ENCODE measurements around the gene MCOLN2.
"Not testable (repeated sequence)": the region's sequence is repeated elsewhere in the genome, so short reads cannot be mapped to it uniquely, and the experiment has no call there.

Gene MCOLN2

GRCh38 chr1:84996846-84997666 is at the start of gene MCOLN2:
Gene MCOLN2, minus strand, starts transcription at chr1:84997113. Its CDS starts 241 bp downstream, at chr1:84996872.
- DNase-seq (ENCODE audit: low read depth) = peak; percentile 35

DNA sequence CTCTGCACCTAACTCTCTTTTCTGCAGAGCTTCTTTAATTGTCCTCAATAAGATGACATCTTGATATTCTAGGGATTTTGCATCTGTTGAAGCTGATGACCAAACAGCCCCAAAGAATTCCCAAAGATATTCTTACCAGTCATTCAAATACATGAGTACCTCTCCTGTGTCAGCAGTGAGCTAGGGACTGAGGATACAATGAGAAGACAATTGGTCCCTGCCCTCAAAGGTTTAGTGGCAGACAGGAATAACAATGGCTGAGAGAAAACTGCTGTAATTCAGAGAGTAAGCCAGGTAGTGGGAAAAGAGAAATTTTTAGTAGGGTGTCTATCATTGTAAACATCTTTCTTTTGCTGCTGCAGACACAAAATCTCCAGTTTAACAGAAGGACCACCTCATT is 45.5 kb upstream of the MCOLN2 start:
- no peak for DNase-seq (ENCODE audit: low read depth)

DNA sequence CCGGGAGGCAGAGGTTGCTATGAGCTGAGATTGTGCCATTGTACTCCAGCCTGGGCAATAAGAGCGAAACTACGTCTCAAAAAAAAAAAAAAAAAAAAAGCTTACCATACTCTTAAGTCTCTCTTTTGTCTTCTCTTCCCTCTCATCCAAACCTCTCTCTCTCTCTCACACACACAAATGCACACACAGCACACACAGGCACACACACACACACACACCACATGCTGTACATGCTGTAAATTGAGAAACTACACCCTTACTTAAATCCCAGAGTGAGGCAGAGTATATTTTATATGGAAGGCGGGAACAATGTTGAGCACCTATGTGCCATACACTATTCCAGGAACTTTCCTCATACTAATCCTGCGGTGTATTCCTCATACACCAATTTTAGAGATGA is 44.9 kb upstream of the MCOLN2 start:
- DNase-seq (ENCODE audit: low read depth) = no peak

DNA sequence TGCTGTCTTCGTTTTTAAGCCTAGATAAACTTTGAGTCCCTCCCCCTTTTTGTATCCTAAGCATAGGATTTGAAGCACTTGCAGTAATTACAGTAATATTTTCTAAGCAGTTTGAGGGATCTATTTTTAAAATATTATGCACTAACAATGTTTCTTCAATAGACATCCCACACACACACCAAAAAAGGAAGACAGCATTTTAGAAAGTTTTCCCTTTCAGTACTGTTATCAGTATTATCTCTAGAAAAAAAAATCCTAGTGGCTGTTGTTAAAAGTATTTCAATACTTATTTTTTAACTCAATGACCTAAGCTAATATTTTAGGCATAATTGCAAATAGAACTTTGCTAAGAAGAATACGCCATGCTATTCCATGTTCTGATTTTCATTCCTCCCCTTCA is 36.3 kb upstream of the MCOLN2 start:
- DNase-seq (ENCODE audit: low read depth) = no peak

DNA sequence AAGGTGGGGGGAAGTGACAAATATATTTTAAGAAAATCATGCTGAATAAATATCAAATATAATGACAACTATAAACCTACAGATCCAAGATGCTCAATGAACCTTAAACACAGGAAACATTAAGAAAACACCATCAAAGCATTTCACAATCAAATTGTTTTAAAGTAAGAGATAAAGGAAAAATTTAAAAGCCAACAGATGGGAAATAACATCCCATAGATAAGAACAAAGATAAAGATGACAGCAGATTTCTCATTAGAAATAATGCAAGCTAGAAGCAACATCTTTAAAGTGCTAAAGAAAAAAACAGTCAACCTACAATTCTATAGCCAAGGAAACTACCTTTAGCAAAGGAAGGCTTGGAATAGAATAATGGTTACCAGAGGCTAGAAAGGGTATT is 33.6 kb upstream of the MCOLN2 start:
- DNase-seq (ENCODE audit: low read depth) = no peak

GRCh38 chr1:85028151-85028550 is 31.2 kb upstream of the MCOLN2 start:
- no peak for DNase-seq (ENCODE audit: low read depth)

DNA sequence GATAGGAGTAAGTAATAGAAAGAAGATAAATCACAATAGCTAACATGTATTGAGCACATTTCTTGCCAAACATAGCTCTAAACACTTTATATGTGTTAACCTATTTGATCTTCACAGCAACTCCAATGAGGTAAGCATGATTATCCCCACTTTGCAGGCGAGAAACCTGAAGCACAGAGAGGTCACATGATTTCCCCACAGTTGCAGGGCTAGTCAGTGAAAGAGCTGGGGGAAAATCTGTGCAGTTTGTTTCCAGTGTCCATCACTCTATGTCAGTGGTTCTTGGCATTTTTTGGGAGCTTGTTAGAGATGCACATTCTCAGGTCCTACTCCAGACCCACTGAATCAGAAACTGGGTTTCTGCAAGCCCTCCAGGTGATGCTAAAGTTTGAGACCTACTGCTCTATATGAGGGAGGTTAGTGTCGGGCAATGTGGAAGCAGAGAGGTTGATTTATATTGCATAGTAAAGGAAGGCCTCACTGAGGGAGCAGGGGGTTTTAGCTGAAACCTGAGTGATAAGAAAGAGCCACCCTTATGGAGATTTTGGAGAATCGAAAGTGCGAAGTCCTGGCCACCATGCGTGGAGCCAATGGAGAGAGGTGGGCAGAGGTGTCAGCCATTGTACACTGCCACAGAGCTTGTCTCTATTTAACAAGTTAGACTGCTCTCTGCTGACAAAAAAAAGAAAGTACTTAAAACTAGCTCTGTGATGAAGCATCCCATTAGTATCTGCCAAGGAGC is 30.5 kb upstream of the MCOLN2 start:
- peak; percentile 1 for DNase-seq (ENCODE audit: low read depth)

DNA sequence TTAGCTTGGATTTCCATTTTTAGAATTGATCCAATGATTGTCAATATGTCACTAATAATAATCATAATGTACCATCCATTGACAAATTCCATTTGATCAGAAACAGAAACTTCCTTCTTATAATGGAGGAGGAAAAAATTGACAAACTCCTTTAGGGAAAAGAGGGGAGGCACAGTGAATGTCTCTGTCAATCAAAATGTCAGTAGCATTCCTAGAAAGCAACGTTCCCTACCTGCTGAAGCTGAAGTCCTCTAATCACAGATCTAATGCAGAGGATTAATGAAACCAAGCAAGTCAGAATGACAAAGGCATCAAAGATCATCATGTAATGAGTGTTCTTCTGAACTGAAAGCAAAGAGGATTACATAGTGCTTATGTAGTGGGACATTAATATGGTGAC is 29.0 kb upstream of the MCOLN2 start:
- DNase-seq (ENCODE audit: low read depth) = no peak

GRCh38 chr1:85024736-85025135 is 27.8 kb upstream of the MCOLN2 start:
- no peak for DNase-seq (ENCODE audit: low read depth)

DNA sequence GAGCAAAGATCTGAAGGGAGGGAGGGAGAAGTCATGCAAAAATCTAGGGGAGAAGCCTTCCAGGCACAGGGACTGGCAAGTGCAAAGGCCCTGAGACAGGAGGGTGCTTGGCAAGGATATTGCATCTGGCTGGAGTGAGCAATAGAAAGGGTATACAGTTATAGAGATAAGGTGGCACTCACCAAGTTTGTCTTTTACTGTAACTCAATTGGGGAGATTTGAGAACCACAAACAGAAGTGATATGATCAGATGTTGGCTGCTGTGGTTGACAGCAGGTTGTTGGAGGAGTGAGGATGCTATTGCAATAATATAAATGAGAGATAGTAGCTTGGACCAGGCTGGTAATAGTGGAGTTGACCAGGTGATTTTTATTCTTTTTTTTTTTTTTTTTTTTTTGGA is 25.8 kb upstream of the MCOLN2 start:
- no peak for DNase-seq (ENCODE audit: low read depth)

DNA sequence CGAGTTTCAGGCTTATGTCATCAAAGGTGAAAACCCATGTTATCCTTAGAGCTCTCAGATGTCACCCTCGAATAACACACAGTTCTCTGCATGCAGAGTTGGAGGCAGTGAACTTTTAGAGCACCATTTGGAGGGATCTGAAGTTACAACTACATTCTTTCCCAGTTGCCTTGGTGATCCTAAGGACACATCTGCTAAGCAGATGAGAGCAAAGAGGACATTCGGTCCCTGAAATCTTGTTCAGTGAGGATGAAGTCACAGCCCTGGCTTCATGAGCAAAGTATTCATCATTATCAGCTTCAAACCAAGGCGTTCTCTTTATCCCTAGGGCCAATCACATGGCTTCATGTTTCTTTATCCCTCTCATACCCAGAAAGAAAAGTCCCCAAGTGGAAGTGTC is 23.1 kb upstream of the MCOLN2 start:
- no peak for DNase-seq (ENCODE audit: low read depth)

DNA sequence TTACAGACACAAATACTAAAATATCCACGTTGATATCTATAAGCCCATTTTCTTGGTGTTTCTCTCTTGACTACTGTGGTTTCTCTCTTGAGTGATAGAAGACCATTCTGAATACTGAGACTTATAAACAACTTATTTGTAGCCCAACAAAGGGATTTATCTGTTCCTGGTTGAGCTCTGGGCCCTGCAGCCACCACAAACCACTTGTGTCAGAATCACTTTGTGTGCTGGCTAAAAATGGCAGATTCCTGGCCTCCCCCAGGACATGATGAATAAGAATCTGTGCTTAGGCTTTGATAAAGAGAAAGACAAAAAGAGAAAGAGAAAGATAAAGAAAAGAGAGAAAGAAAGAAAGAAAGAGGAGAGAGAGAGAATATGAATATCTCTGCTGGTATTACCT is 18.9 kb upstream of the MCOLN2 start:
- no peak for DNase-seq (ENCODE audit: low read depth)

DNA sequence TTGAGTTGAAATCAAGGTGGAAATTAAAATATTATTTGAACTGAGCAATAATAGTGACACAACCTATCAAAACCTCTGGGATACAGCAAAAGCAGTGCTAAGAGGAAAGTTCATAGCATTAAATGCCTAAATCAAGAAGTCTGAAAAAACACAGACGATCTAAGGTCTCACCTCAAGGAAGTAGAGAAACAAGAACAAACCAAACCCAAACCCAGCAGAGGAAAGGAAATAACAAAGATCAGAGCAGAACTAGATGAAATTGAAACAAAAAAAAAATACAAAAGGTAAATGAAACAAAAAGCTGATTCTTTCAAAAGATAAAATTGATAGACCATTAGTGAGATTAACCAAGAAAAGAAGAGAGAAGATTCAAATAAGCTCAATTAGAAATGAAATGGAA is 8.7 kb upstream of the MCOLN2 start:
- DNase-seq (ENCODE audit: low read depth) = not testable (repeated sequence)

DNA sequence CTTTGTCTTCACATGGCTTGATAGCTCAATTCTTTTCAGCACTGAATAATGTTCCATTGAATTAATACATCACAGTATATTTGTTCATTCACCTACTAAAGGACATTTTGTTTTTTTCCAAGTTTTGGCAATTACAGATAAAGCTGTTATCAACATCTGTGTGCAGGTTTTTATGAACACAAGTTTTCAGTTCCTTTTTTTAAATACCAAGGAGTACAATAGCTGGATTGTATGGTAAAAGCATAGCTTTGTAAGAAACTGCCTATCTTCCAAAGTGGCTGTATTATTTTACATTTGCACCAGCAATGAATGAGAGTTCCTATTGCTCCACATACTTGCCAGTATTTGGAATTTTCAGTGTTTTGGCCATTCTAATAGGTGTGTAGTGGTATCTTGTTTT is 4.8 kb upstream of the MCOLN2 start:
- no peak for DNase-seq (ENCODE audit: low read depth)

DNA sequence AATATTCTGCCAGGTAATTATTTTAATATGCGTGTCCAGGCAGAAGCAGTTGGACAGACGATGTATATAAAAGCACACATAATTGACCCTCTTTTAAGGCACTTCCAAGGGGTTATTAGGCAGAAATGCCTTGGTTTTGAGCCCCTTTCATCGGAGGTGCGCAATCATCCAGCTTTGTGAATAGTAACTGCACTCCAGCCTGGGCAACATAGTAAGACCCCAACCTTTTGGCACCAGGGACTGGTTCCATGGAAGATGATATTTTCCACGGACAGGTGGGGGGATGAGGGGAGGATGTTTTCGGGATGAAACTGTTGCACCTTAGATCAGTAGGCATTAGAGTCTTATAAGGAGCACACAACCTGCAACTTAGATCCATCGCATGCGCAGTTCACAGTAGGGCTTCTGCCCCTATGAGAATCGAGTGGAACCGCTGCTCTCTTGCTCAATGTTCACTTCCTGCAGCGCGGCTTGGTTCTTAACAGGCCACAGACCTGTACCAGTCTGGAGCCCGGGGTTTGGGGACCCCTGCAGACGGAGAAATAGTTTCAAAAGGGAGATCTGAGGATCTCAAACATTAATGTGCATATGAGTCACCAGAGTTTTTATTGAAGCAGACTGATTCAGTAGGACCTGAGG is 1.8 kb upstream of the MCOLN2 start:
- peak; percentile 22 for DNase-seq (ENCODE audit: low read depth)

GRCh38 chr1:84997667-84998600 is 1.0 kb upstream of the MCOLN2 start:
- no peak for DNase-seq (ENCODE audit: low read depth)

- DNase-seq (ENCODE audit: low read depth) = no peak
These were observed 1.2 kb downstream of the MCOLN2 start for GRCh38 chr1:84995484-84996334.

GRCh38 chr1:84991097-84991920 is 5.6 kb downstream of the MCOLN2 start:
- no peak for DNase-seq (ENCODE audit: low read depth)

- no peak for DNase-seq (ENCODE audit: low read depth)
These were observed 8.3 kb downstream of the MCOLN2 start for GRCh38 chr1:84988588-84988987.

DNA sequence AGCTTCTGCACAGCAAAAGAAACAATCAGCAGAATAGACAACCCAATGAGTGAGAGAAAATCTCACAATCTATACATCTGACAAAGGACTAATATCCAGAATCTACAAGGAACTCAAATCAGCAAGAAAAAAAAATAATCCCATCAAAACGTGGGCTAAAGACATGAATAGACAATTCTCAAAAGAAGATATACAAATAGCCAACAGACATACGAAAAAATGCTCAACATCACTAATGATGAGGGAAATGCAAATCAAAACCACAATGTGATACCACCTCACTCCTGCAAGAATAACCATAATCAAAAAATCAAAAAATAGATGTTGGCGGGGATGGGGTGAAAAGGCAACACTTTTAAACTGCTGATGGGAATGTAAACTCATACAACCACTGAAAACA is 10.4 kb downstream of the MCOLN2 start:
- not testable (repeated sequence) for DNase-seq (ENCODE audit: low read depth)
